GM23338 (cell line): ENCODE data around the gene ERVH48-1. TPM values are rescaled to one million over a fixed set of nuclear protein-coding genes. Genes with fewer than 3 reads are reported as not detected.

ENCODE experiments used
- ATAC-seq: fragments of 200-7000 bp; cut with Tn5 transposase; 3 replicates; pipeline ENCODE4 v1.9.1; 2020
- DNase-seq: peaks from one replicate; pipeline ENCODE4 v3.0.0-alpha.2; 2015; ENCODE audit warnings: low spot score
- H2AFZ ChIP-seq: fragments of 200-600 bp; sonication (generic); 2 replicates; pipeline ENCODE4 v1.8.0; 2016; ENCODE audit warnings: antibody characterized with exemption, mild to moderate bottlenecking, moderate library complexity
- H3F3A ChIP-seq: fragments of 200-600 bp; sonication (generic); replicated peaks from 2 replicates; pipeline ENCODE4 v1.8.0; 2017; ENCODE audit warnings: antibody characterized with exemption, mixed run types, low read depth
- H3K27ac ChIP-seq: fragments of 200-600 bp; sonication (generic); 2 replicates; pipeline ENCODE4 v1.6.1; 2016; ENCODE audit warnings: low read depth
- H3K27me3 ChIP-seq: fragments of 200-600 bp; sonication (generic); 2 replicates; pipeline ENCODE4 v1.8.0; 2016; ENCODE audit warnings: mild to moderate bottlenecking, mixed run types, moderate library complexity; ENCODE audit not compliant: insufficient read depth
- H3K36me3 ChIP-seq: fragments of 200-600 bp; sonication (generic); 2 replicates; pipeline ENCODE4 v1.8.0; 2016; ENCODE audit warnings: mild to moderate bottlenecking; ENCODE audit not compliant: insufficient read depth
- H3K4me1 ChIP-seq: fragments of 200-600 bp; sonication (generic); 2 replicates; pipeline ENCODE4 v1.8.0; 2016; ENCODE audit warnings: mild to moderate bottlenecking, moderate library complexity; ENCODE audit not compliant: insufficient read depth
- H3K4me2 ChIP-seq: fragments of 200-600 bp; sonication (generic); 2 replicates; pipeline ENCODE4 v1.7.1; 2017; ENCODE audit warnings: mixed run types
- H3K4me3 ChIP-seq: fragments of 200-600 bp; sonication (generic); 2 replicates; pipeline ENCODE4 v1.6.1; 2016; ENCODE audit warnings: mixed run types
- H3K79me2 ChIP-seq: fragments of 200-600 bp; sonication (generic); replicated peaks from 2 replicates; pipeline ENCODE4 v1.8.0; 2017; ENCODE audit warnings: mild to moderate bottlenecking; ENCODE audit not compliant: insufficient read depth
- H3K9me2 ChIP-seq: fragments of 200-600 bp; sonication (generic); 2 replicates; pipeline ENCODE4 v1.8.0; 2017; ENCODE audit not compliant: insufficient read depth
- H4K20me1 ChIP-seq: fragments of 200-600 bp; sonication (generic); replicated peaks from 2 replicates; pipeline ENCODE4 v1.8.0; 2017; ENCODE audit warnings: mild to moderate bottlenecking; ENCODE audit not compliant: insufficient read depth
- H3K27ac Mint-ChIP-seq: 2 replicates; pipeline ENCODE4 v1.8.0; 2020; ENCODE audit warnings: inconsistent platforms, mild to moderate bottlenecking, moderate library complexity, mixed read lengths
- H3K27me3 Mint-ChIP-seq: 3 replicates; pipeline ENCODE4 v1.8.0; 2022; ENCODE audit warnings: low read depth, mild to moderate bottlenecking, moderate library complexity, mixed read lengths, inconsistent platforms; ENCODE audit not compliant: insufficient read depth, poor library complexity
- H3K36me3 Mint-ChIP-seq: 3 replicates; pipeline ENCODE4 v1.8.0; 2021; ENCODE audit warnings: low read depth, mild to moderate bottlenecking, inconsistent platforms, moderate library complexity, mixed read lengths
- H3K4me1 Mint-ChIP-seq: 3 replicates; pipeline ENCODE4 v1.8.0; 2020; ENCODE audit warnings: mild to moderate bottlenecking, inconsistent platforms, mixed read lengths
- H3K4me3 Mint-ChIP-seq: 3 replicates; pipeline ENCODE4 v1.8.0; 2021; ENCODE audit warnings: moderate library complexity, mild to moderate bottlenecking, inconsistent platforms, mixed read lengths
- H3K9me3 Mint-ChIP-seq: 3 replicates; pipeline ENCODE4 v1.8.0; 2020; ENCODE audit warnings: moderate library complexity, mild to moderate bottlenecking, inconsistent platforms, mixed read lengths
- CREB1 ChIP-seq: fragments of 250-450 bp; sonication (Bioruptor Pico); IDR thresholded peaks from 2 replicates; pipeline ENCODE4 v1.5.0; 2020; ENCODE audit warnings: low read depth, mild to moderate bottlenecking, moderate library complexity
- EZH2 ChIP-seq: fragments of 200-600 bp; sonication (generic); IDR thresholded peaks from one replicate; pipeline ENCODE4 v1.8.0; 2017; ENCODE audit warnings: antibody characterized with exemption, mild to moderate bottlenecking, low read depth; ENCODE audit not compliant: unreplicated experiment
- JUNB ChIP-seq: IDR thresholded peaks from one replicate; pipeline ENCODE4 v1.6.1; 2016; ENCODE audit warnings: antibody characterized with exemption; ENCODE audit not compliant: unreplicated experiment
- NANOG ChIP-seq: IDR thresholded peaks from 2 replicates; pipeline ENCODE4 v1.6.1; 2016; ENCODE audit warnings: antibody characterized with exemption, borderline replicate concordance
- POLR2AphosphoS5 ChIP-seq: IDR thresholded peaks from 2 replicates; pipeline ENCODE4 v1.6.1; 2016; ENCODE audit warnings: antibody characterized with exemption, low read depth
- ZNF331 ChIP-seq: fragments of 250-450 bp; sonication (Bioruptor Pico); IDR thresholded peaks from 2 replicates; pipeline ENCODE4 v1.5.0; 2020; ENCODE audit warnings: low read depth, mild to moderate bottlenecking, moderate library complexity
- polyA plus RNA-seq: library from polyadenylated mRNA; unstranded; fragments of >200 nt; fragmentation: Nextera tagmentation; extraction: Ambion mirVana; gene quantifications from 2 replicates; pipeline ENCODE4 v1.2.1, GENCODE V29; 2016
- total RNA-seq: library from RNA; depleted of rRNA; stranded (reverse); fragments of >200 nt; shearing (Covaris generic); gene quantifications from 2 replicates; pipeline ENCODE4 v1.2.3, GENCODE V29; 2014
- TF ChIP-seq, protein P1 (sequence below): IDR thresholded peaks from 2 replicates; pipeline ENCODE4 v1.6.1; 2016; ENCODE audit warnings: antibody characterized with exemption
- TF ChIP-seq, protein P2 (sequence below): fragments of 250-450 bp; sonication (Bioruptor Pico); IDR thresholded peaks from 2 replicates; pipeline ENCODE4 v1.5.0; 2020; ENCODE audit warnings: mild to moderate bottlenecking, moderate library complexity

Gene ERVH48-1
- total and polyA plus RNA-seq, 2 experiments from 2014 or later, result 31.7 to 37.0 TPM

DNA sequence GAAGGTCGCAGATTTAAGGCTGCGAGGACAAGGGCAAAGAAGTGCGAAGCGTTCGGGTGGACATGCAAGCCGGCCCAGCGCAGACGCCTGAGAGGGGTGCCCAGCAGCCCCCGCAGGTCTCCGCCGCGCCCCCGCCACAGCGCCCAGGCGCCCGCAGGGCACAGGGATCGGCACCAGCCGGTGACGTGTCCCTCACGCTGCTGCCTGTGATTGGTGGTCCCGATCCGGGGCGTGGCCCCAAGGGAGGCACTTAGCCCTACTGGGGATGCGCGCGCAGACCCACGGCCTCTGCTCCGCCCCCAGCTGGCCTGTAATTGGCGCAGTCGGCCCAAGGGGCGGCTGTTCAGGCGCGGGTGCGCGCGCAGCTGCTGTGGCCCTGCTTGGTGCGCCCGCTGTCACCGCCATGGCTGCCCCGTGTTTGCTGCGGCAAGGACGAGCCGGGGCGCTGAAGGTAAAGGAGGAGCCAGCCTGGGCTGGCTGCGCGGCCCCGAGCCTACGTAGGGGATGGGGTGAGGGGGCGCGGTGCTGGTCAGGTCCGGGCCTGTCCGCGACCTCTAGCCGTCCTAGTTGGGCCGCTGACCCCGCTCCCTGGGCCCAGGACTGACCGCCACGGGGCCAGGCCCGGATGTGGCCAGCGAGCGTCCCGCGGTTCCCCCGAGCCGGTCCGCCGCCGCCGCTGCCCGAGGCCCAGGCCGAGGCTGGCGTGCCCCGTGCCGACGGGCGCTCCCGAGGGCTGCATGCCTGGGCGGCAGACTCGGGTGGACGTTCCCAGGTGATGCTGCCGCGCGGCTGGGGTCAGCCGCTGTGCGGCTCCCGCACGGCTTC is 32.3 kb downstream of the ERVH48-1 start, which contains the start of gene NDUFV3:
NDUFV3 (plus strand) TSS at position 379 of the 825 bp plus-strand sequence; CDS start at position 404, 25 bp downstream.
- H2AFZ ChIP-seq, result peak within 1 kb of the TSS; percentile 85
- peak within 1 kb of the TSS; percentile 94 for H3K27ac ChIP-seq
- Mint-ChIP-seq H3K9me3 (no peaks in the 10 kb centered on the region; the same call in 2 of the 3 replicates), H3K27me3 (peaks cover 5% of the 10 kb centered on the region), H3K36me3 (peaks cover 18% of the 10 kb centered on the region), H3K4me3 (peak within 1 kb of the TSS; percentile 88), H3K27ac (peak within 1 kb of the TSS; percentile 96), H3K4me1 (peaks cover 5% of the 10 kb centered on the region; the same call in 2 of the 3 replicates)
- peaks cover 23% of the 10 kb centered on the region; the same call in 1 of the 2 replicates for H3F3A ChIP-seq
- H3K4me2 ChIP-seq, result peak within 1 kb of the TSS; percentile 95
- H3K36me3 ChIP-seq, result peaks cover 8% of the 10 kb centered on the region
- ATAC-seq, result peak; percentile 94
- DNase-seq, result peak; percentile 99
- H4K20me1 ChIP-seq, result peaks cover 6% of the 10 kb centered on the region; the same call in 1 of the 2 replicates
- TF ChIP-seq ZNF331 (CRISPR knock-in tag) (no peak), POLR2AphosphoS5 (peak; percentile 89), CREB1 (CRISPR knock-in tag) (peak; percentile 92), NANOG (no peak)
- TF ChIP-seq, protein P1, sequence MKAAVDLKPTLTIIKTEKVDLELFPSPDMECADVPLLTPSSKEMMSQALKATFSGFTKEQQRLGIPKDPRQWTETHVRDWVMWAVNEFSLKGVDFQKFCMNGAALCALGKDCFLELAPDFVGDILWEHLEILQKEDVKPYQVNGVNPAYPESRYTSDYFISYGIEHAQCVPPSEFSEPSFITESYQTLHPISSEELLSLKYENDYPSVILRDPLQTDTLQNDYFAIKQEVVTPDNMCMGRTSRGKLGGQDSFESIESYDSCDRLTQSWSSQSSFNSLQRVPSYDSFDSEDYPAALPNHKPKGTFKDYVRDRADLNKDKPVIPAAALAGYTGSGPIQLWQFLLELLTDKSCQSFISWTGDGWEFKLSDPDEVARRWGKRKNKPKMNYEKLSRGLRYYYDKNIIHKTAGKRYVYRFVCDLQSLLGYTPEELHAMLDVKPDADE, result 0 out of 2 replicates have a peak, but pooled peaks have one; percentile 50
- H3K79me2 ChIP-seq, result peaks cover 23% of the 10 kb centered on the region
- H3K4me3 ChIP-seq, result peak within 1 kb of the TSS; percentile 99
- no peaks in the 10 kb centered on the region for H3K27me3 ChIP-seq
- H3K4me1 ChIP-seq, result no peaks in the 10 kb centered on the region; the same call in 1 of the 2 replicates
- H3K9me2 ChIP-seq, result no peaks in the 10 kb centered on the region

GRCh38 chr21:42892582-42892930 is 32.9 kb downstream of the ERVH48-1 start:
- H3K4me2 ChIP-seq, result peak overlapping the region; percentile 85
- peak overlapping the region; percentile 94 for H3K27ac ChIP-seq
- ATAC-seq, result peak; percentile 57
- Mint-ChIP-seq H3K27me3 (peaks cover 5% of the 10 kb centered on the region), H3K4me1 (peaks cover 5% of the 10 kb centered on the region; the same call in 2 of the 3 replicates), H3K4me3 (peak overlapping the region; percentile 75), H3K27ac (peak overlapping the region; percentile 96), H3K36me3 (peaks cover 14% of the 10 kb centered on the region), H3K9me3 (no peaks in the 10 kb centered on the region; the same call in 2 of the 3 replicates)
- no peaks in the 10 kb centered on the region for H3K9me2 ChIP-seq
- H4K20me1 ChIP-seq, result peaks cover 6% of the 10 kb centered on the region; the same call in 1 of the 2 replicates
- no peaks in the 10 kb centered on the region for H3K27me3 ChIP-seq
- peaks cover 23% of the 10 kb centered on the region; the same call in 1 of the 2 replicates for H3F3A ChIP-seq
- no peaks in the 10 kb centered on the region; the same call in 1 of the 2 replicates for H3K4me1 ChIP-seq
- H3K79me2 ChIP-seq, result peaks cover 23% of the 10 kb centered on the region
- DNase-seq, result no peak
- peaks cover 5% of the 10 kb centered on the region; the same call in 1 of the 2 replicates for H3K36me3 ChIP-seq
- peak overlapping the region; percentile 85 for H2AFZ ChIP-seq
- H3K4me3 ChIP-seq, result peak overlapping the region; percentile 99
- TF ChIP-seq ZNF331 (CRISPR knock-in tag), result no peak
- TF ChIP-seq, protein P1, result no peak
- TF ChIP-seq, protein P2, sequence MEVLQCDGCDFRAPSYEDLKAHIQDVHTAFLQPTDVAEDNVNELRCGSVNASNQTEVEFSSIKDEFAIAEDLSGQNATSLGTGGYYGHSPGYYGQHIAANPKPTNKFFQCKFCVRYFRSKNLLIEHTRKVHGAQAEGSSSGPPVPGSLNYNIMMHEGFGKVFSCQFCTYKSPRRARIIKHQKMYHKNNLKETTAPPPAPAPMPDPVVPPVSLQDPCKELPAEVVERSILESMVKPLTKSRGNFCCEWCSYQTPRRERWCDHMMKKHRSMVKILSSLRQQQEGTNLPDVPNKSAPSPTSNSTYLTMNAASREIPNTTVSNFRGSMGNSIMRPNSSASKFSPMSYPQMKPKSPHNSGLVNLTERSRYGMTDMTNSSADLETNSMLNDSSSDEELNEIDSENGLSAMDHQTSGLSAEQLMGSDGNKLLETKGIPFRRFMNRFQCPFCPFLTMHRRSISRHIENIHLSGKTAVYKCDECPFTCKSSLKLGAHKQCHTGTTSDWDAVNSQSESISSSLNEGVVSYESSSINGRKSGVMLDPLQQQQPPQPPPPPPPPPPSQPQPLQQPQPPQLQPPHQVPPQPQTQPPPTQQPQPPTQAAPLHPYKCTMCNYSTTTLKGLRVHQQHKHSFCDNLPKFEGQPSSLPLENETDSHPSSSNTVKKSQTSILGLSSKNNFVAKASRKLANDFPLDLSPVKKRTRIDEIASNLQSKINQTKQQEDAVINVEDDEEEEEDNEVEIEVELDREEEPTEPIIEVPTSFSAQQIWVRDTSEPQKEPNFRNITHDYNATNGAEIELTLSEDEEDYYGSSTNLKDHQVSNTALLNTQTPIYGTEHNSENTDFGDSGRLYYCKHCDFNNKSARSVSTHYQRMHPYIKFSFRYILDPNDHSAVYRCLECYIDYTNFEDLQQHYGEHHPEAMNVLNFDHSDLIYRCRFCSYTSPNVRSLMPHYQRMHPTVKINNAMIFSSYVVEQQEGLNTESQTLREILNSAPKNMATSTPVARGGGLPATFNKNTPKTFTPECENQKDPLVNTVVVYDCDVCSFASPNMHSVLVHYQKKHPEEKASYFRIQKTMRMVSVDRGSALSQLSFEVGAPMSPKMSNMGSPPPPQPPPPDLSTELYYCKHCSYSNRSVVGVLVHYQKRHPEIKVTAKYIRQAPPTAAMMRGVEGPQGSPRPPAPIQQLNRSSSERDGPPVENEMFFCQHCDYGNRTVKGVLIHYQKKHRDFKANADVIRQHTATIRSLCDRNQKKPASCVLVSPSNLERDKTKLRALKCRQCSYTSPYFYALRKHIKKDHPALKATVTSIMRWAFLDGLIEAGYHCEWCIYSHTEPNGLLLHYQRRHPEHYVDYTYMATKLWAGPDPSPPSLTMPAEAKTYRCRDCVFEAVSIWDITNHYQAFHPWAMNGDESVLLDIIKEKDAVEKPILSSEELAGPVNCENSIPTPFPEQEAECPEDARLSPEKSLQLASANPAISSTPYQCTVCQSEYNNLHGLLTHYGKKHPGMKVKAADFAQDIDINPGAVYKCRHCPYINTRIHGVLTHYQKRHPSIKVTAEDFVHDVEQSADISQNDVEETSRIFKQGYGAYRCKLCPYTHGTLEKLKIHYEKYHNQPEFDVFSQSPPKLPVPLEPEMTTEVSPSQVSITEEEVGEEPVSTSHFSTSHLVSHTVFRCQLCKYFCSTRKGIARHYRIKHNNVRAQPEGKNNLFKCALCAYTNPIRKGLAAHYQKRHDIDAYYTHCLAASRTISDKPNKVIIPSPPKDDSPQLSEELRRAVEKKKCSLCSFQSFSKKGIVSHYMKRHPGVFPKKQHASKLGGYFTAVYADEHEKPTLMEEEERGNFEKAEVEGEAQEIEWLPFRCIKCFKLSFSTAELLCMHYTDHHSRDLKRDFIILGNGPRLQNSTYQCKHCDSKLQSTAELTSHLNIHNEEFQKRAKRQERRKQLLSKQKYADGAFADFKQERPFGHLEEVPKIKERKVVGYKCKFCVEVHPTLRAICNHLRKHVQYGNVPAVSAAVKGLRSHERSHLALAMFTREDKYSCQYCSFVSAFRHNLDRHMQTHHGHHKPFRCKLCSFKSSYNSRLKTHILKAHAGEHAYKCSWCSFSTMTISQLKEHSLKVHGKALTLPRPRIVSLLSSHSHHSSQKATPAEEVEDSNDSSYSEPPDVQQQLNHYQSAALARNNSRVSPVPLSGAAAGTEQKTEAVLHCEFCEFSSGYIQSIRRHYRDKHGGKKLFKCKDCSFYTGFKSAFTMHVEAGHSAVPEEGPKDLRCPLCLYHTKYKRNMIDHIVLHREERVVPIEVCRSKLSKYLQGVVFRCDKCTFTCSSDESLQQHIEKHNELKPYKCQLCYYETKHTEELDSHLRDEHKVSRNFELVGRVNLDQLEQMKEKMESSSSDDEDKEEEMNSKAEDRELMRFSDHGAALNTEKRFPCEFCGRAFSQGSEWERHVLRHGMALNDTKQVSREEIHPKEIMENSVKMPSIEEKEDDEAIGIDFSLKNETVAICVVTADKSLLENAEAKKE (CRISPR knock-in tag), result no peak
- no peak for TF ChIP-seq JUNB
- no peak for TF ChIP-seq POLR2AphosphoS5
- no peak for TF ChIP-seq EZH2
- TF ChIP-seq CREB1 (CRISPR knock-in tag), result no peak
